ENCODE data around the gene COL8A1. TPM values are rescaled to one million over a fixed set of nuclear protein-coding genes. Genes with fewer than 3 reads are reported as not detected.
"Not testable (repeated sequence)": the region's sequence is repeated elsewhere in the genome, so short reads cannot be mapped to it uniquely, and the experiment has no call there.

Gene COL8A1
- total RNA-seq: under 1 TPM in 1 of 3 donors, not detected in 2; 0.11 TPM

DNA sequence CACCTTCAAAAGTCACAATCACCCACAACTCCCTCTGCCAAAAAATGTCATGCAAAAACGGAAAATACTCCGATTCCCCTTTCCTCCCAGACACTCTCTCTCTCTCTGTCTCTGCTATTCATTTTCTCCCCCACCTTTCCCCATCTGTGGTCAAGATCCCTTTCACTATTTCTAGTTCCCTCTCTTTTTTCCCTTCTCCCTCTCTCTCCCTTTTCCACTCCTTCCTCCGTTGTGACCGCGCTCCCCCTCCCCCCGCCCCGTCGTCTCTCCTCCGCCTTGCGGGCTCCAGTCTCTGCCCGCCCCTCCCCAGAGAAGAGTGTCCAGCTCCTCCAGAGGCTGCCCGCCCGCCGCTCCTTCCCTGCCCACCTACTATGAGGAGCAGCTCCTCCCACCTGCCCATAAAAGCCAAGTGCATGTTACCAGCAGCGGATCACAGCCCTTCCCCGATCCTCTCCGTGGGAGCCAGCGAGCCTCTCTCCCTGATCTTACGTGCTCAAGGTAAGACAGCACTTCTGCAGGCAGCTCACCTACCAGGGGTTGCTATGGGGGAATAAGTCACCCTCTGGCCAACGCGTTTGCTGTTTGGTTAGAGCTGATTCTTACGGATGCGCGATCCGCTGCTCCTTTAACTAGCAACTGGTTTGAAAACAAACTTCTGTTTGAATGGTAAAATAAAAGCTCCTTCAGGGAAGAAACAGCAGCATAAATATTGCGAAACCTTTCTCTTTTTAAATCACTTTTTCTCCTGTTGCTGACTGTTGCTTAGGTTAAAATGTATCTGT is at the start of gene COL8A1:
COL8A1 (plus strand) TSS at position 428 of the 782 bp plus-strand sequence. CDS start 152,089 bp downstream, outside the sequence.
- Mint-ChIP-seq H3K9me3 (no peaks in the 10 kb centered on the region), H3K4me3 (peak within 1 kb of the TSS; percentile 44), H3K27me3 (ENCODE audit: low read depth) (peaks cover 48% of the 10 kb centered on the region), H3K4me1 (ENCODE audit: low read depth) (peaks cover 10% of the 10 kb centered on the region), H3K36me3 (ENCODE audit: insufficient read depth) (no peaks in the 10 kb centered on the region)
- no peak for ATAC-seq
- no peak for DNase-seq

- not testable (repeated sequence) for H3K27me3 Mint-ChIP-seq (ENCODE audit: low read depth); H3K9me3 Mint-ChIP-seq; H3K4me3 Mint-ChIP-seq; H3K4me1 Mint-ChIP-seq (ENCODE audit: low read depth); H3K36me3 Mint-ChIP-seq (ENCODE audit: insufficient read depth); DNase-seq; ATAC-seq
Observed at GRCh38 chr3:99589168-99589567, 49.2 kb upstream of the COL8A1 start.

DNA sequence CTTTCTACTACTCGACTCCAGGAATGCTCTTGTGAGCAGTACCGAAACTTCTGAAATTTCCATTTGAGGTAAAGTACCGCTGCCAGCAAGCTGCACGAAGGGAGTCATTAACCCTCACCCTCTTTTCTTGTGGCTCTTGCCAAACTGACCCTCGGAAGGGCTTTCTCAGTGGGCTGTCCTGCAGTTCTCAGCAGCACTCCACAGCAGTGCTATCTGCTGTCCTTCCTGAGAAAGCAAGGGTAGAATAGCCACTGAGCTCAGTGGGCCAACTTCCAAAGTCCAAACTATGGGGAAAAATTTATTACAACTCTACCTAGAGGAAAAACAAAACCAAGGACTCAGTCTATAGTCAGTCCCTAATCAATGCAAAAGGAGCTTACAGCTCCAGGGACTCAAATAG is 38.5 kb upstream of the COL8A1 start:
- Mint-ChIP-seq H3K4me1 (ENCODE audit: low read depth) (no peaks in the 10 kb centered on the region), H3K36me3 (ENCODE audit: insufficient read depth) (no peaks in the 10 kb centered on the region), H3K27me3 (ENCODE audit: low read depth) (no peaks in the 10 kb centered on the region), H3K4me3 (no peak overlapping the region), H3K9me3 (no peaks in the 10 kb centered on the region)
- ATAC-seq (no peak), DNase-seq (no peak)

DNA sequence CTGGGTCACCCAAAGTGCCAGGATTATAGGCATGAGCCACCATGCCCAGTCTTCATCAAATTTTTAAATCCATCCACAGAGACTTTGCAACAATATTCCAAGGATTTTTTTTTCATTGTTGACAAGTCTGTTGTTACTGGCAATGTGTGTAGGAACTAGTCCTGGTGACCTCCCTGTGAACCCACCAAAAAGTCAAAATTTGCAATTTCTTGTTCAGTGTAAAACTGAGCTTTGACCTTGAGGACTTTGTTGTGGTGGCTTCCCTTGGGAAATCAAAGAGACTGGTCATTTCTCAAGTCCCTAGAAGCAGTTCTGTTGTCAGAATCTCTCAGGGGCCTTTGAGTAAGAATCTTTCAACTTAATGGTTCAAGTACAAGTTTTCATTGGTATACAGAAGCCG is 36.9 kb upstream of the COL8A1 start:
- H3K27me3 Mint-ChIP-seq (ENCODE audit: low read depth): no peaks in the 10 kb centered on the region
- H3K9me3 Mint-ChIP-seq: no peaks in the 10 kb centered on the region
- H3K36me3 Mint-ChIP-seq (ENCODE audit: insufficient read depth): no peaks in the 10 kb centered on the region
- DNase-seq (no peak), ATAC-seq (no peak)
- H3K4me1 Mint-ChIP-seq (ENCODE audit: low read depth): no peaks in the 10 kb centered on the region
- H3K4me3 Mint-ChIP-seq: no peak overlapping the region

DNA sequence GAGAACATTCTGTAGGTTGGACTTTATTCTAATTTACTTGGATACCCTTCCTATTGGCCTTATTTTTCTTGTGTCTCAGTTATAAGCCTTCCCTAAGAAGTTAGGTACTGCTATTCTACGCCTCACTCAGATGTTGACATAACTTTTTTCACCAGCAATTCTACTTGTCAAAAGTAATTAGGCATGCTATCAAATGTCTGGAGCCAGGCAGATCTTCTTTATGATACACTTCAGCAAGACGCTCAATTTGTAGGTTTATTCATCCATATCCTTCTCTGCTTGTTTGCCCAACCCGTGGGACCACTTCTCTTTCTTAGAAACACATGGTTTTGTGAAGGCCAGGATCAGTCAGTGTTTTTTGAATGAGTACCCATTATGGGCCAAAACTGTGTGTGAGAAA is 36.2 kb upstream of the COL8A1 start:
- DNase-seq (no peak), ATAC-seq (no peak)
- Mint-ChIP-seq H3K4me1 (ENCODE audit: low read depth) (no peaks in the 10 kb centered on the region), H3K27me3 (ENCODE audit: low read depth) (no peaks in the 10 kb centered on the region), H3K4me3 (no peak overlapping the region), H3K9me3 (no peaks in the 10 kb centered on the region), H3K36me3 (ENCODE audit: insufficient read depth) (no peaks in the 10 kb centered on the region)

DNA sequence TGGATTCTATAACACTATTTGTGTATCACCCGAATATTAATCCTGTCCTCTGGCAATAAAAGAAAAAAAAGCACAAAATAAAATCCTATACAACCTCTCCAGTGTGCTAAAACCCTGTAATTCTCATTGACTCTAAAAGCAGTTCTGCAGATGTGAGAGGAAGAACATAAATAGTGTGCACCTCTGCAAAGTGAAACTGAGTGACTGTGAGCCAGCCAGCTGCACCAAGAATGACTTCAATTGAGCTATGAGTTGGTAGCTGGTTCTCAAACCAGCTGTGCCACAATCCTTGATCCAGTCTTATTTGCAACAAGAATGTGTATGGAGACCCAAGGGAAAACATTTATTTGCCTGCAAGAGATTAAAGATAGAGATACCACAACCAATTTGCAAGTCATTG is 31.2 kb upstream of the COL8A1 start:
- Mint-ChIP-seq H3K4me3 (no peak overlapping the region), H3K4me1 (ENCODE audit: low read depth) (no peaks in the 10 kb centered on the region)

GRCh38 chr3:99614768-99615167 is 23.6 kb upstream of the COL8A1 start:
- Mint-ChIP-seq H3K4me3 (no peak overlapping the region), H3K27me3 (ENCODE audit: low read depth) (no peaks in the 10 kb centered on the region), H3K36me3 (ENCODE audit: insufficient read depth) (no peaks in the 10 kb centered on the region), H3K9me3 (peaks cover 3% of the 10 kb centered on the region), H3K4me1 (ENCODE audit: low read depth) (no peaks in the 10 kb centered on the region)
- ATAC-seq: no peak
- no peak for DNase-seq

More for the DNA sequence above, 31.2 kb upstream of the COL8A1 start:
- DNase-seq (no peak), ATAC-seq (no peak)
- Mint-ChIP-seq H3K36me3 (ENCODE audit: insufficient read depth) (no peaks in the 10 kb centered on the region), H3K27me3 (ENCODE audit: low read depth) (no peaks in the 10 kb centered on the region), H3K9me3 (no peaks in the 10 kb centered on the region)

DNA sequence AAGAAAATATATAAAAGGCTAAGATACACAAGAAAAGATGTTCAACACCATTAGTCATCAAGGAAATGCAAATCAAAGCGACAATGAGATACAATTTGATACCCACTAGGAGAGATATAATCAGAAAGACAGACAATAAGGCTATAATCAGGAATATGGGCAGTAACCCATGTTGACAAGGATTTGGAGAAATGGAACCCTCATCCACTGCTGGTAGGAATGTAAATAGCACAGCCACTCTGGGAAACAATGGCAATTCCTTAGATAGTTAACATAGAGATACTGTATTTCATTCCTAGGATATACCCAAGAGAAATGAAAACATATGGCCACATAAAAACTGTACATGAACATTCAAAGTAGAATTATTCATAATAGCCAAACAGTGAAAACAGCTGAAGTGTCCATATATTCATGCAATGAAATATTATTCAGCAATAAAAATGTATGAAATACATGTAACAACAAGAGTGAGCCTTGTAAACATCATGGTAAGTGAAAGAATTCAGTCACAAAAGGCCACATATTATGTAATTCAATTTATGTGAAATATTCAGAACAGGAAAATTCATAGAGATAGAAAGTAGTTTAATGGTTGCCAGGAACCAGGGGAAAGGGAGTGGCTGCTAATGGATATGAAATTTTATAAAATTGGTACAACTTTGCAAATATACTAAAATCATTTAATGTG is 18.2 kb upstream of the COL8A1 start:
- Mint-ChIP-seq H3K27me3 (ENCODE audit: low read depth) (no peaks in the 10 kb centered on the region), H3K36me3 (ENCODE audit: insufficient read depth) (no peaks in the 10 kb centered on the region), H3K9me3 (peaks cover 3% of the 10 kb centered on the region), H3K4me1 (ENCODE audit: low read depth) (no peaks in the 10 kb centered on the region), H3K4me3 (no peak overlapping the region)
- ATAC-seq (no peak), DNase-seq (no peak)

GRCh38 chr3:99620976-99621375 is 17.4 kb upstream of the COL8A1 start:
- Mint-ChIP-seq H3K9me3 (peaks cover under 1% of the 10 kb centered on the region), H3K4me1 (ENCODE audit: low read depth) (no peaks in the 10 kb centered on the region), H3K27me3 (ENCODE audit: low read depth) (no peaks in the 10 kb centered on the region), H3K4me3 (no peak overlapping the region), H3K36me3 (ENCODE audit: insufficient read depth) (no peaks in the 10 kb centered on the region)
- no peak for DNase-seq
- no peak for ATAC-seq

DNA sequence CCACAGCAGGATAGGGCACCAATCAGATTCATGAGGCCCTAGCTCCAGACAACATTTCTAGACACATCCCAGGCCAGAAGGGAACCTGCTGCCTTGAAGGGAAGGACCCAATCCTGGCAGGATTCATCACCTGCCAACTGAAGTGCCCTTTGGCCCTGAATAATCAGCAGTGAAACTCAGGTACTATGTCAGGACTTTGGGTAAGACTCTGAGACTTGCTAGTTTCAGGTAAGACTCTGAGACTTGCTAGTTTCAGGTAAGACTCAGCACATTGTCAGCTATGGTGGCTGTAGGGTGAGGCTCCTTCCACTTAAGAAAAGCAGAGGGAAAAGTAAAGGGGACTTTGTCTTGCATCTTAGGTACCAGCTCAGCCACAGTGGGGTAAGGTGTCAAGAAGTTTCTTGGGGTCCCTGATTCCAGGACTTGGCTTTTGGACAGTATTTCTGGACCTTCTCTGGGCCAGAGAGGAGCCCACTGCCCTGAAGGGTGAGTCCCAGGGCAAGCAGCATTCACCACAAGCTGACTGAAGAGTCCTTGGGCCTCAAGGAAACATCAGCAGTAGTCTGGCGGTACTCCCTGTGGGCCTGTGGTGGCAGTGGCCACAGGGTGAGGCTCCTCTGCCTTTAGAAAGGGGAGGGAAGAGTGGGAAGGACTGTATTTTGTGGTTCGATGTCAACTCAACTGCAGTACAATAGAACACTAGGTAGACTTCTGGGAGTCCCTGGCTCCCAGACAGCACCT is 13.7 kb upstream of the COL8A1 start:
- H3K9me3 Mint-ChIP-seq: no peaks in the 10 kb centered on the region
- no peak for DNase-seq
- H3K36me3 Mint-ChIP-seq (ENCODE audit: insufficient read depth): no peaks in the 10 kb centered on the region
- no peak for ATAC-seq
- H3K27me3 Mint-ChIP-seq (ENCODE audit: low read depth): no peaks in the 10 kb centered on the region
- no peaks in the 10 kb centered on the region for H3K4me1 Mint-ChIP-seq (ENCODE audit: low read depth)
- no peak overlapping the region for H3K4me3 Mint-ChIP-seq

- no peaks in the 10 kb centered on the region for H3K9me3 Mint-ChIP-seq
- DNase-seq: no peak
- no peak for ATAC-seq
- no peaks in the 10 kb centered on the region for H3K36me3 Mint-ChIP-seq (ENCODE audit: insufficient read depth)
- H3K27me3 Mint-ChIP-seq (ENCODE audit: low read depth): no peaks in the 10 kb centered on the region
- no peak overlapping the region for H3K4me3 Mint-ChIP-seq
- no peaks in the 10 kb centered on the region for H3K4me1 Mint-ChIP-seq (ENCODE audit: low read depth)
Observed at GRCh38 chr3:99625237-99625622, 13.2 kb upstream of the COL8A1 start.

DNA sequence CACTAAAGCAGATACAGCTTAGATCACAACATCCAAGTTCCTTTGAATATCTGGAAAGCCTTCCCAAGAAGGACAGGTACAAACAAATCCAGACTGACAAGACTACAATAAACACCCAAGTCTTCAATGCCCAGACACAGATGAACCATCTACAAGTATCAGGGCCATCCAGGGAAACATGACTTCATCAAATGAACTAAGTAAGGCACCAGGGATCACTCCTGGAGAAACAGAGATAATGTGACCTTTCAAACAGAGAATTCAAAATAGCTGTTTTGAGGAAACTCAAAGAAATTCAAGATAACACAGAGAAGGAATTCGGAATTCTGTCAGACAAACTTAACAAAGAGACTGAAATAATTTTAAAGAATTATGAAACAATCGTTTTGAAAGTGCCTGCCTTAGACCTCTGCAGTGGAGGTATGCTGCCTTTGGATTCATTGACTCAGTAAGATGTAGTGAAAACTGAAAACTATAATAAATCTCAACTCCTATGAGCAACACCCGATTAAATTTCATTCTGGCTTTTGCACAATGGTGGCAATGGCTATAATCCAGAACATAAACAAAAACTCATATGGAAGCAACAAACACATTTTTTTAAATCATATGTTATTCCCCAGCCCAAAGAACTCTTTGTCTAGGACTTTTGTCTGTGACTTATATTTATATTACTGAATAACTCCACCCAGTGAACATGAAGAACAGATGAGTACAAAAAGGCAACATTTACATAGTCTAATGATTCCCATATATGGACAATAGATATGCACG is 12.6 kb upstream of the COL8A1 start:
- H3K4me1 Mint-ChIP-seq (ENCODE audit: low read depth): no peaks in the 10 kb centered on the region
- H3K36me3 Mint-ChIP-seq (ENCODE audit: insufficient read depth): no peaks in the 10 kb centered on the region
- H3K4me3 Mint-ChIP-seq: no peak overlapping the region
- H3K27me3 Mint-ChIP-seq (ENCODE audit: low read depth): no peaks in the 10 kb centered on the region
- no peaks in the 10 kb centered on the region for H3K9me3 Mint-ChIP-seq
- ATAC-seq: no peak
- no peak for DNase-seq

- Mint-ChIP-seq H3K4me1 (ENCODE audit: low read depth) (no peaks in the 10 kb centered on the region), H3K27me3 (ENCODE audit: low read depth) (no peaks in the 10 kb centered on the region), H3K9me3 (no peaks in the 10 kb centered on the region), H3K4me3 (no peak overlapping the region), H3K36me3 (ENCODE audit: insufficient read depth) (no peaks in the 10 kb centered on the region)
- DNase-seq: no peak
- no peak for ATAC-seq
Observed at GRCh38 chr3:99626417-99626788, 12.0 kb upstream of the COL8A1 start.

Data from activated T-cell treated with anti-CD3 and anti-CD28 coated beads, Interleukin-2, amount 50 U/mL, for 4 hours (primary cell).